HS-27A (cell line): ENCODE data around the gene DNAH6.

Source experiments
- DNase-seq: peaks from one replicate; pipeline ENCODE4 v3.0.0-alpha.2; 2012; ENCODE audit warnings: low read depth, missing footprints

Gene DNAH6

DNA sequence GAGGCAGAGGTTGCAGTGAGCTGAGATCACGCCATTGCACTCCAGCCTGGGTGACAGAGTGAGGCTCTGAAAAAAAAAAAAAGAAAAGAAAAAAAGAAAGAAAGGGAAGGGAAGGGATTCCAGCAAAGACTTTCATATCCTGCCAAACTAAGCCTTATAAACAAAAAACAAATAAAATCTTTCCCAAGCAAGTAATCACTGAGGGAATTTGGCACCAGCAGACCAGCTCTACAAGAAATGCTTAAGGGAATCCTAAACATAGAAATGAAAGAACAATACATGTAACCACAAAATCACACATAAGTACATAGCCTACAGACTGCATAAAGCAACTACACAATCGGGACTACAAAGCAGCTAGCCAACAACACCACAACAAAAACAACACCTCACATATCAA lies 285.5 kb downstream of the DNAH6 start:
- no peak for DNase-seq

DNA sequence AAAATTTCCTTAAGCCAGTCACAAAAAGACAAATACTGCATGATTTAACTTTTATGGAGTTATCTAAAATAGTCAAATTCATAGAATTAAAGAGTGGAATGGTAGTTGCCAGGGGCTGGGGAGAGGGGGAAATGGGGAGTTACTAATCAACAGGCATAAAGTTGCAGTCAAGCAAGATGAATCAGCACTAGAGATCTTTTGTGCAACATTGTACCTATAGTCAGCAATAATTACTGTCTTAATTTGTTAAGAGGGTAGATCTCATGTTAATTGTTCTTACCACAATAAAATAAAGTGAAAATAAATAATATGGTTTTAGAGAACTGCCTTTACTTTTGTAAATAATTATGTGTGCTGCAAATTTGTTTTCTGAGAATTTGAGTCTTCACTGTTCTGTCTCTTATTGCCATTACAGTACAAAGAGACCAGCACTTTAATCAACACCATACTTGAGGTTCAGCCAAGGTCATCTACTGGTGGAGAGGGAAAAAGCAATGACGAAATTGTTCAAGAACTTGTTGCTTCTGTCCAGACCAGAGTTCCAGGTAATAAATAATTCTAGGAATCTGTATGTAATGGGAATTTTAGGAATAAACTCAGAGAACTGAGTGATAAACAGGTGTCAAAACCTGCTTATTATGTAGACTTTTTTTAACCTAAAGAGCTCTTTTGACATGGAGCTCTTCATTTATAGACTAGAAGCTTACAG lies 289.1 kb downstream of the DNAH6 start:
- DNase-seq, result no peak

DNA sequence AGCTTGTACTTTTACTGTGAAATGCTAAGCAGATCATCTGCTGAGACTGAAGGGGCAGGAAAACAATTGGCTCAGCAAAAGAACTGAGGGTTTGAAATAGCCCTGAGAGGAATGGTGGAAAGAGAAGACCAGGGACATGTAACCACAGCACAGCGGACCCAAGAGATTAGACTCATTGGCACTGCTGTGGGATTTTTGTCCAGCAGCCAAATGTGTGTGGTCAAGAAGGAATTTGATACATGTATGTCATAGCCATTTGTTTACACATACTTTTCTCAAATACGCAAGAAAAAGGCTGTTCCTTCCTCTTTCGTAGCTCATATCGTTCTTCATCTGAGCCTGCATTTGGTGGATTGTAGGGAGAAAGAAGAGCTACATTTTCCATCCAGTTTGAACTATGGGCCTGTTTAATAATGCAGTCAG lies 290.8 kb downstream of the DNAH6 start:
- peak; percentile 100 for DNase-seq

DNA sequence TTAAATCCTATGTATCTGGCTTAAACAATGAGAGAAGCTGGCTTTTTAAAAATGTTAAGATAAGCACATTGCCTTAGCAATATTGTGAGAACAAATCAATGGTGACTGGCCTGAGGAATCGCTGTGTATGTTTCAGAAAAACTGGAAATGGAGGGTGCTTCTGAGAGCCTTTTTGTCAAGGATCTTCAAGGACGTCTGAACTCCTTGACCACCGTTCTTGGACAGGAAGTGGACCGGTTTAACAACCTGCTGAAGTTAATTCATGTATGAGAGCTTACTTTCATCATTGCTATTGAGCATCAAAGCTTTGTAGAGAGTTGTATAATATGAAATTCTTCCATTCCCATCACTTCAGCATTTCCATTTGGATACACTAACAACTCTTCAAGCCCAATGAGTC lies 292.0 kb downstream of the DNAH6 start:
- DNase-seq, result no peak

DNA sequence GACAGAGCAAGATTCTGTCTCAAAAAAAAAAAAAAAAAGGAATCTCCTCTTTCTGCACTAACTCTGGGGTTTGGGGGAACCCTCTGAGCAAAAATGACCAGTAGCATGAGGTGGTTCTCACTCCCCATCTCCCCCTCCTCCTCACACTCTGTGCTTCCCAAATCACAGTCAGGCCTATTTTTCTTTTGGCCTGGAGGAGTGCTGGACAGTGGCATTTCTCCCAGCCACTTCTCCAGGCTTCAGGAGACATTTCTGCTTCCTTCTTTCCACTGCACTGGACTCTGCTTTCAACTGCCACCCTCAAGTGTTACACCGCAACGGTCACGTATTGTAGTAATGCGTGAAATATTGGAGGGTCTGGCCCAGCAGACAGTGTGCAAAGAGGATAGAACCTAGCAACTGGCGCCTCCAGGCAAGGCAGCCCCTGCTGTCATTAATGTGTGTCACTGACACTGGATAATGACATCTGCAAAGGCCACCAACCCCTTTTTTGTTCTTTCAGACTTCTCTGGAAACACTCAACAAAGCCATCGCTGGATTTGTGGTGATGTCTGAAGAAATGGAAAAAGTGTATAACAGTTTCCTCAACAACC lies 295.6 kb downstream of the DNAH6 start:
- no peak for DNase-seq

DNA sequence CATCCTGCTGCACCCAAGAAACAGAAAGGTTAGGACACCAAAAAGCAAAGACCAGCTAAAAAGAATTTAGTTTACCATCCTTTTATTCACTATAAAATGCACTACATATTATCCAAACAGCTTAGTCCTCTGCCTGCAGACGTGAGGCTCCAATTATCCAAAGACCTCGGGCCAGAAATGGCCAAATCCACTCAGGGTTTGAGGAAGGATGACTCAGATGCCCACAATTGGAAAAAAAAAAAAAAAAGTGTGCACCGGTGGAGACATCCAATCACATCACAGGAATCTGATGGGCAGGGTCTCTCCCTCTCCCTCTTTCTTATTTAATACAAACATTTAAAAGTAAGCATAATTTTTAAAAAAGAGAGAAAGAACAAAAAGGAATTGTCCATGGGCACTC lies 298.8 kb downstream of the DNAH6 start:
- no peak for DNase-seq

DNA sequence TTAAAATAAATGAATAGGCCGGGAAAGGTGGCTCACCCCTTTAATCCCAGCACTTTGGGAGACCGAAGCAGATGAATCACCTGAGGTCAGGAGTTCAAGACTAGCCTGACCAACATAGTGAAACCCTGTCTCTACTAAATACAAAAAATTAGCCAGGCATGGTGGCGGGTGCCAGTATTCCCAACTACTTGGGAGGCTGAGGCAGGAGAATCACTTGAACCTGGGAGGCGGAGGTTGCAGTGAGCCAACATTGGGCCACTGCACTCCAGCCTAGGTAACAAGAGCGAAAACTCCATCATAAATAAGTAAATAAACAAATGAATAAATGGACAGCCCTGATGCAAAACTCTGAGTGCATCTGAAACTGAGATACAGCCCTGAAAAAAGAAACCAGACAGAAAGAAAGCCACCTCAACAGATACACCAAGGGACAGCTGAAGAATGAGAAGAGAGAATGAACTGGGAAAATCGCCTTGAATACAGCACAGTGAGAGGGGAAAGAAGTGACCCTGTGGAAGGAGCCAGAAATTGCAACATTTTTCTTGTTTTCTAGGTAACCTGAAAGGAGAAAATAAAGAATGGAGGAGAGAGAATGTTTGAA lies 300.2 kb downstream of the DNAH6 start:
- no peak for DNase-seq

DNA sequence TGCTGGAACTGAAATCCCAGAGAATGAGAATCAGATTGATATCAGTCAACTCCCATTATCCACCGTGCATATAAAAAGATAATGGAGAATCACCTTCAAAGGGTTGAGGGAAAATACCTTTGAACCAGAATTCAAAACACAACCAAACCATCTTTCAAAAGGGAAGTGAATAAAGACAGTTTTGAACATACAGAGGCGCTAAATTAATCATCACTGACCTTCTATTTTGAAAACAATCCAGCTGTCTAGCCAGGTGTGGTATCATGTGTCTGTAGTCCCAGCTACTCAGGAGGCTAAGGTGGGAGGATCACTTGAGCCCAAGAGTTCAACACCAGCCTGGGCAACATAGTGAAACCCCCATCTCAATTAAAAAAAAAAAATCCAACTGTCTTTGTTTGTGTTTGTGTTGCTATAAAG lies 300.9 kb downstream of the DNAH6 start:
- no peak for DNase-seq

DNA sequence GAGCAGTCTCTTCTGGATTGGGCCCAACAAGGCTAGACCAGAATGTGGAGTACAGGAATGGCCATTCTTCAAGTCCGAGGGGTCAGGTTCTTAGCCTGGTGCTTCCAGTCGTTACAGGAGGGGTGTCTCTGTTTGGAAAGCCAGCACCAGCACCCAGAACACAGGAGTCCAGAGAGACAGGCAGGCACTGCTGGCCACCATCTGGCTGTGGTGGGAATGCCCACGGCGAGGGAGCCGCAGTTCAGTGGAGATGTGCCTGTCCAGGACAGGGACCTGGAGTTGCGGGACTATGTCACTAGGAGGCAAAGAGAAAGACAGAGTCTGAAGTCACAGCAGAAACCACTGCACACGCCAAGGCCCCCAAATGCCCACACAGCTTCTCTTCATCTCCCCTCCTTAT lies 305.5 kb downstream of the DNAH6 start:
- DNase-seq, result no peak

DNA sequence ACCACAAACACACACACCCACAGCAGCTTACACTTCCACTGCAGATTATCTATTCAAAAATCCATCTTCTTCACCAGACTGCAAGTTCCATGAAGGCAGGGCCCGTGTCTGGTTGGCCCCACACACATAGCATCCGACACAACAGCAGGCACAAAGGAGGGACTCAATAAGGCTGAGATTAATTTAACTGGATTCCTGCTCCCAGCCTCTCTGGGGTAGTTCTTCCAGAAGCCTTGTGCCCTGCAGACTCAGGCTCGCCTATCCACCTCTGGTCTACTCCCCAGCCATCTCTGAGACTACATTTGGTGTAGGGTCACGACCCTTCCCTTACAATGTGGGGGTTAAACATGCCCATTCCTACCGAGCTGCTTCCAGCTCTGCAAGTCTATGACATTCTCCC lies 306.9 kb downstream of the DNAH6 start:
- no peak for DNase-seq

DNA sequence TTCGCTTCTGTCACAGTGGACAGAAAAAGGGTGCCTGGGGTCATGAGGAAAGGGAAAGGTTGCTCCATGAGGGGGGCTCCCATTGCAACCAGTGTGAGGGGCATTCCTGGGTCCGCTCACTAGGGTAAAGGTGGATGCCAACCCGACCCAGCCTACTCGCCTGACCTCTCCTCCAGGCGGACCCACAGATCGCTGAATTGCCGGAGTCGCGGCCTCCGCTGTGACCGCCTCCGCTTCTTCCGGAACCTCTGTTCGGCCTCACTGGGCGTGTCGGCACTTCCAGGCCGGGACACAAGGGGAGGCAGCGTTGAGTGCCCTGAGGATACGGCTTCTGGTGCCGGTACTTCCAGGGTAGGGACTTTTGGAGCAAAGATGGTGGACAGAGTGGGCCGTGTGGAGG lies 307.5 kb downstream of the DNAH6 start:
- no peak for DNase-seq

DNA sequence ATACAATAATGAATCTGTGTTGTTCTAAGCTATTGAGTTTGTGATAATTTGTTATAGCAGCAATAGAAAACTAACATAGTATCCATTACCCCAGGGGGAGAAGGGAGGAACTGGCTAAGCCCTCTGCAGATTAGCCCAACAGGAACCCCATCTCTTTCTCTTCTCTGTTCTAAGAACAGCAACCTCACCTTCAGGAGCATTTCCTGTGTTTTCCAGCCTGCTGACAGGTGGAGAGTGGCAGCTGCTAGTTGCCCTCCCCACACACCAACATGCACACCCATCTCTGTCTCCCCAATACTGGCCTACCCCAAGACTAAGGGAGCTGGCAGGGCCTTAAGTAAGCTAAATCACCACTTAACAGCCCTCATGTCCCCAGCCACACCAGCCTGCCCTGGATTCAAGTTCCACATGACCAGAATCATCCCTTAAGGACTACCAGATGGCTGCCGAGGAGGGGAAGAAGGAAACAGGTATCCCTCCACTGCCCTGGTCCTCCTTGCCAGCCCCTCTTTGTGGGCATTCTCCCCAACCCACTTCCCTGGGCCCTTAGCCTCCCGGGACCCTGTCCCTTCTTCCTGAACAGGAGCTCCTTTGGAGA lies 311.8 kb downstream of the DNAH6 start:
- no peak for DNase-seq

DNA sequence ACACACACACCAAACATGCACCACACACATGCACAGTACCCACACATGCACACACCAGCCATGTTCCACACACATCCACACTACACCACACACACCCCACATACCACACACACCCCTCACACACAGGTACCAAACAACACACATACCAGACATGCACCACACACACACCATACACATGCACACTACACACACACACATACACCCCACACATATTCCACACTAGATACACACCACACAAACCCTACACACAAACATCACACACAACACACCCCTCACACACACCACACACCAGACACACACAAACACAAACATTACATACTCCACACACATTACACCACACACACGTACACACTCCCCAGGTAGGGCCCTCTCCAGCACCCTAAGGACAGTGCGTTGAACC lies 313.4 kb downstream of the DNAH6 start:
- no peak for DNase-seq

DNA sequence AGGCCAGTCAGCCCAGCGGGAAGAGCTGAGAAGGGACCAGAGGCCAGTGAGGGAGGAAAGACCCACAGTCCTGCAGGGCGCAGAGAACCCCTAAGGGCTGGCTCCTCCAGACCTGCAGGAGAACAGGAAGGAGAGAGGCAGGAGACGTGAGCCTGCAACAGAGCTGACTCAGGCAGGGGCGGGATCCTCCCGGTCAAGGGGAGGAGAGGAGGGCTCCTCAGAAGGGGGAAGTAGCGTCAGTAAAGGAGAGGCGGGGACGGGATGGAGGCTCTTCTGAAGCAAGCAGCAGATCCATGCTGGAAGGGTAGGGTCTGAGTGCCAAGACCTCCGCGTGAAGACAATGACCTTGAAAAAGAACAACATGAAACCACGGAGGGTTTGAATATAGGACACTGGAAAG lies 313.8 kb downstream of the DNAH6 start:
- DNase-seq, result no peak

DNA sequence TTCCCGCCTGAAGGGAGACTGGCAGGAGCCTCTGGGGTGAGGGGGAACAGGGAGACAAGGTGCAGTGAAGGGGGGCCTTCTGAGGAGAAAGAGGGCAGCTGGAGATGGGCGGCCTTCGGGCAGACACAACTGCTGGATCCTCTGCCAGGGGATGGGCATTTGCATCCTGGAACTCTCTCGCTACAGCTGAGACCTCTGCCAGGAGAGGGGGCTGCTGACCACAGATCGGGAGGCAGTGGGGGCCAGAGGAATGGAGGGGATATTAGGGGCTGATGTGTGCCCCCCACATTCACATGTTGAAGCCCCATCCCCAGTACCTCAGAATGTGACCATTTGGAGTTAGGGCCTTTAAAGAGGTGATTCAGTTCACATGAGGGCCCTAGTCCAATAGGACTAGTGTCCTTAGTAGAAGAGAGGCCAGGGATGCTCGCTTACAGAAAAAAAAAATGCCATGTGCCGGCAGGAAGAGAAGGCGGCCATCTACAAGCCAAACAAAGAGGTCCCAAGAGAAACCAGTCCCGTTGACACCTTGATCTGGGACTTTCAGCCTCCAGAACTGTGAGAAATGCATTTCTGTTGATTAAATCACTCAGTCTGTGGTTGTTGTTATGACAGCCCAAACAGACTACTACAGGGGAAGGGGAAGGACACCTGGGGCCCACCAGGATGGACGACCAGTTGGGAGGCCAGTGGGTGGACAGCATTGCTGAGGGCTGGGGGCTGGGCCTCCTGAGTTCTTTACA lies 314.6 kb downstream of the DNAH6 start:
- DNase-seq, result no peak

DNA sequence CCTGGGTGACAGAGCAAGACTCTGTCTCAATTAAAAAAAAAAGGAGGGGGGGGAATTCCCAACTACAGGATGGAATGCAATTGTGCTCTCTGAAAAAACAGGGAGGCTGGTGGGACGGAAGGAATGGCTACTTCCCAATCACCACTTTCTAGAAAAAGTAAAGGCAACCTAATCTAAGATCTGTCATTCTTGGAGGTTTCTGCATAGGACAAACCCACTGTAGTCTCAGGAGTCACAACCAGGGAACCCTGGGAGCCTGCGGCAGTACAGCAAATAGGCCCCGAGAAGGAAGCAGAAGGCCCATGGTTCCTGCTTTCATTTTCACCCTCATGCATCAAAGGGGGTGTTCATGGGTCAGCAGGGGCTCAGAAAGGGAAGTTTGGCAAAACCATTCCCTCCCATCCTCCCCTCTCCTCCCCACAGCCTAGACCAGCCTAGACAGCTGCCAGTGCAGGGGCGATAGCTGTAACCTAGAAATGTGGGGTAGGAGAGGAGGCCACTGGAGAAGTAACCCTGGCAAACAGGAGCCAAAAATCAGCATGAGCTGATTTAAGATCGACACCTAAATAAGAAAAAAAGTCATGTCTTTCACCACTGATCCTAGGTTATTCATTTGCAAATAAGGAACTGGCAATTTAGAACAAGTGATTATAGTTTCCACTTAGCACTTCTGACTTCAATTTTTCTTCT lies 316.6 kb downstream of the DNAH6 start:
- no peak for DNase-seq

DNA sequence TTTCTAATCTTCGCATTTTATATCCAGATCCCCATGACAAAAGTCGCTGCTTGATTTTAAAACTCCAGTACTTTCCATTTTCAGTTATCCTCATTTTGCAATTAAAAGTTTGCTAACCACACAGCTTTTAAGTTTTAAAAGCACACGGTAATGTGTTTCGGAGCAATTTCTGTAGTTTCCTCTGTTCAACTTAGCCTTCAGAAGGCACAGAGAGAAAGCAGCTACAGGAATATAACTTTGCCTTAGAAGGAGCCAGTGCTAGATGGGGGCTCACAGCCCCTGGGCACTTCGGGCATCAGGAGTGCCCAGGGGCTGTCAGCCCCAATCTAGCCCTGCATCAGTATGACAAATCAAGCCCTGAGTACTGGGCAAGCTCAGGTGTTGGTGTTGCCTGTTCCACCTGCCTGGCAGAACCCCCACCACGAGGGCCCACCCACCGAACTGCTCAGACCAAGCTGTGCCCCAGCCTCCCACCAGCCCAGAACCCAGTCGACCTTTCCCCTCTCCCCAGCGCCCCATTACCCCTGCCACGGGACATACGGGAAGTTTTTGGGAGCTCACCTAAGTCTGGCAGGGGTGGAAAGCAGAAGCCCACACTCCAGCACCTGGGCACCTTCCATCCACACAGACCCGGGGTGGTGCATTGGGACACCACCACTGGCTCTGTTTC lies 317.3 kb downstream of the DNAH6 start:
- no peak for DNase-seq

DNA sequence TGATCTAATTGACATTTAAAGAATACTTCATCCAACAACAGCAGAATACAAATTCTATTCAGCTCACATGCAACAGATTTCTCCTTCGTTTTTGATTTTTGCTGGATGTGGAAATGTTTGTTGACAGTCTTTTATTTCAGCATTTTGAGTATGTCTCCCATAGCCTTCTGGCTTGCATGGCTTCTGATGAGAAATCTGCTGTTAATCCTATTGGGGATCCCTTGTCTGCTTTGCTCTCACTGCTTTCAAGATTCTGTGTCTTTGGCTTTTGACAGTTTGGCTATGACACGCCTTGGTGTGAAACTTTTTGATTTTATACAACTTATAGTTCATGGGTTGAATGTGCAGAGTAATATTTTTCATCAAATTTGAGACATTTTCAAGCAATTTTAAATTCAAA lies 319.9 kb downstream of the DNAH6 start:
- no peak for DNase-seq

DNA sequence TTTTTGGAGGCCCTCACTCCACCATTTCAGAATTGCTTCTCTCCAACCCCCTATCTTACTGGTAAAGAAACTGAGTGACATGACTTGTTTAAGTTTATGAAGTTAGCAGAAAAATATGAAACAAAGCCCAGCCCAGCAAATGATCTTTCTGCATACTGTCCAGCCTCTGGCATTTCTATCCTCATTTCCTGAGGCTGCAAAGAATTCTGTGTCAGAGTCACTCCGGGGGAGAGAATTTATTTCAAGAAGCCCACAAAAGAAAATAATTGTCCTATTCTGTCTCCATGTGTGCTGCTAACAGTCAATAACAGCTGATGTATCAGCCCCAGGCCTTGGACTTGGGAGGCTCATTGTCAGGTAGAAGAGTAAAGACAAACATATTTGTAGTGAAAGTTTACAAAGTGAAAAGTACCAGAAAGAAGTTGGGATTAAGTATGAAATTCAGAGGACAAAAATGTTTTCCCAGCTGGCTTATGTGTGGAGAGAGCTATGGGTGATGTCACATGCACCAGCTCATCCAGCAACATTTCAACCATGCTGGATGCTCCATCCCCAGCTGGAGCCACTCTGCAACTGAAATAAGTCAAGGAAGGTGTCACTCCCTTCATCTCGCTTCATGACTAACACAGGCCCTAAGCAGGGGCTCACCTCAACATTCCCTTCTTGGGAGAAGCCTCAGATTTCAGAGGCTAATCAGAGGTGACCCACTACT lies 322.3 kb downstream of the DNAH6 start:
- DNase-seq, result peak; percentile 51

DNA sequence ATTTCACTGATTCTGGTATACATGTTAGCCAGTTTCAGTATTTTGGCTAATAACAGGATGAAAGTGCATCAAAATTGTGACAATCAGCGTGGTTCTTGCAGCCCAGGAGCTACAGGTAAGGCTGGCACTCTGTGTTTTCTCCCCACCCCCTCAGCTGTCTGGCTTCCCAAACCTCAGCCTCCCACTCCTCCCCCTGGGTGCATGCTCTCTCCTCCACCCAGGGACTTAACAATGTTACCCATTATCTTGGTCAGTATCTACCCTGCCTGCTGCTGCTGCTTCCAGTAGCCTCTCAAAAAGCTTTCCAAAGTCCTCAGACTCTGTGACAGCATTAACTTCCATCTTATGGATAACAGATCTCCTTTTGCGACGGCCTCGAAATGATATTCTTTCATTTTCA lies 323.6 kb downstream of the DNAH6 start:
- DNase-seq, result no peak

DNA sequence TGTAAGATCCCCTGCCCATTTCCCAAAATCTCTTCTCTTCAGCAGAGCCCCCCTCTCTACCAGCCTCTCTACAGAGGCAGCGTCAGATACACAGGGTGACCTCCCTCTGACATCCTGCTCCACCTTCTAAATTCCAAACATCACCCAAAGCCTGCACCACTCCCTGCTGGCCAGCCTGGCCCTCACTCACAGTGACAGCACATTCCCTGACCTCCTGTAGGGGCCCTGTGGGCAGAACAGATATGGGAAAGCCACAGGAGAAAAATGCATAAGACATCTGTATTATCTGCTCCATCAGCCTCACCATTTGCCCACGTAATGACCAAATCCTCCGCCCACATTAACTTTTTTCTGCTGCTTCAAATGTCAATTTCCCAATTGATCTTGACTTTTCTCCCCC lies 324.0 kb downstream of the DNAH6 start:
- no peak for DNase-seq
